Lung (tissue), 12 donors: ENCODE results near the gene PDE4C. TPM values are rescaled to one million over a fixed set of nuclear protein-coding genes. Genes with fewer than 3 reads are reported as not detected.

ENCODE experiments used
- ATAC-seq: fragments of 200-7000 bp; cut with Tn5 transposase; one replicate; pipeline ENCODE4 v1.9.1; 2020; ENCODE audit warnings: moderate number of reproducible peaks; ENCODE audit not compliant: insufficient read depth, low FRiP score
- DNase-seq, 3 donors: peaks; one replicate each; pipeline ENCODE4 v3.0.0-alpha.2; 2013 to 2017
- H3K27ac ChIP-seq, 2 donors: one replicate each; pipeline ENCODE4 v1.5.1; 2013; ENCODE audit warnings: mild to moderate bottlenecking in 2 of 2, moderate library complexity in 2 of 2, control low read depth in 1 of 2, inconsistent platforms in 1 of 2, low read depth in 1 of 2, low read length in 1 of 2
- H3K27me3 ChIP-seq, 3 donors: one replicate each; pipeline ENCODE4 v1.5.1; 2013; ENCODE audit warnings: low read length in 2 of 3; ENCODE audit not compliant: control insufficient read depth in 3 of 3, insufficient read depth in 3 of 3
- H3K36me3 ChIP-seq, 4 donors: one replicate each; pipeline ENCODE4 v1.5.1; 2013; ENCODE audit warnings: low read length in 4 of 4, mild to moderate bottlenecking in 1 of 4, moderate library complexity in 1 of 4; ENCODE audit not compliant: control insufficient read depth in 4 of 4, insufficient read depth in 4 of 4
- H3K4me1 ChIP-seq, 5 donors: one replicate each; pipeline ENCODE4 v1.5.1; 2013; ENCODE audit warnings: low read length in 5 of 5, mild to moderate bottlenecking in 2 of 5, moderate library complexity in 1 of 5; ENCODE audit not compliant: control insufficient read depth in 5 of 5, insufficient read depth in 5 of 5
- H3K4me3 ChIP-seq: one replicate; pipeline ENCODE4 v1.5.1; 2013; ENCODE audit warnings: mild to moderate bottlenecking, control low read depth, moderate library complexity
- H3K9ac ChIP-seq, 2 donors: one replicate each; pipeline ENCODE4 v1.5.1; 2013; ENCODE audit warnings: low read length in 2 of 2, control low read depth in 1 of 2; ENCODE audit not compliant: insufficient read depth in 1 of 2
- H3K9me3 ChIP-seq, 4 donors: one replicate each; pipeline ENCODE4 v1.5.1; 2013; ENCODE audit warnings: low read length in 3 of 4, mild to moderate bottlenecking in 1 of 4, moderate library complexity in 1 of 4; ENCODE audit not compliant: control insufficient read depth in 4 of 4, insufficient read depth in 3 of 4
- CTCF ChIP-seq: IDR thresholded peaks from 2 replicates; pipeline ENCODE4 v1.5.1; 2012; ENCODE audit warnings: mild to moderate bottlenecking; ENCODE audit errors: control extremely low read depth, extremely low read depth
- WGBS, 2 donors: extraction: QIAGEN DNeasy Blood & Tissue Kit; methylation state at CpG; one replicate each; pipeline ENCODE4 v1.1.7; 2013; 5-methylcytosine and 5-hydroxymethylcytosine counted together
- polyA plus RNA-seq, 2 donors: library from polyadenylated mRNA; stranded (reverse); fragments of 200-250 nt; gene quantifications; one replicate each; pipeline ENCODE4 v1.2.1, GENCODE V29; 2013
- total RNA-seq, 2 donors: library from RNA; depleted of rRNA in 1 of 2; stranded (reverse); fragments of >200 nt in 1 of 2; gene quantifications; one replicate each; pipeline ENCODE4 v1.2.1, GENCODE V29; 2014 to 2021
- donor health status: control.
- donor health status: control.
- donor health status: Bipolar disorder and iron deficiency.
- donor health status: healthy.
- donor health status: DM: yes; HTN: yes; CAD: no.

PDE4C gene
- total and polyA plus RNA-seq, 4 donors = 0.32 to 32.4 (median 4.2) TPM

- Histone ChIP-seq H3K27ac (no peak overlapping the region), H3K9me3 (peaks cover 0 to 3% (median 0%) of the 10 kb centered on the region in 4 donors), H3K27me3 (no peaks in the 10 kb centered on the region), H3K9ac (no peak overlapping the region), H3K4me3 (no peak overlapping the region), H3K4me1 (peaks cover 0 to 4% (median 0%) of the 10 kb centered on the region in 5 donors), H3K36me3 (no peaks in the 10 kb centered on the region)
- no peak for ATAC-seq
- 82 to 92% methylated on average over 5 of the region's 5 CpGs for WGBS, 2 donors
- no peak for TF ChIP-seq CTCF
- no peak for DNase-seq
Measured at GRCh38 chr19:18249834-18250233, 23.6 kb upstream of the PDE4C start.

- DNase-seq = no peak
- Histone ChIP-seq H3K9me3 (peaks cover 0 to 1% (median 0%) of the 10 kb centered on the region in 4 donors), H3K36me3 (no peaks in the 10 kb centered on the region), H3K9ac (no peak overlapping the region), H3K4me3 (no peak overlapping the region), H3K27ac (no peak overlapping the region), H3K27me3 (no peaks in the 10 kb centered on the region), H3K4me1 (peaks cover 0 to 4% (median 3%) of the 10 kb centered on the region in 5 donors)
- TF ChIP-seq CTCF = no peak
- ATAC-seq = no peak
- 71 to 76% methylated on average over 7 of the region's 7 CpGs for WGBS, 2 donors
Measured at GRCh38 chr19:18245297-18245696, 19.1 kb upstream of the PDE4C start.

- ATAC-seq (no peak), DNase-seq (no peak)
- Histone ChIP-seq H3K4me3 (no peak overlapping the region), H3K9me3 (peaks cover 0 to 3% (median 0%) of the 10 kb centered on the region in 4 donors), H3K4me1 (peaks cover 0 to 5% (median 0%) of the 10 kb centered on the region in 5 donors), H3K27me3 (peaks cover 0 to 5% (median 0%) of the 10 kb centered on the region in 3 donors), H3K36me3 (no peaks in the 10 kb centered on the region), H3K9ac (no peak overlapping the region), H3K27ac (no peak overlapping the region)
- WGBS, 2 donors = 37 to 39% methylated on average over 12 of the region's 12 CpGs
- TF ChIP-seq CTCF = no peak
Measured at GRCh38 chr19:18239303-18239702, 13.1 kb upstream of the PDE4C start.

- ATAC-seq (no peak), DNase-seq (no peak)
- no peak overlapping the region for H3K9ac ChIP-seq
- TF ChIP-seq CTCF = no peak
- H3K27ac ChIP-seq = no peak overlapping the region
- peaks cover 0 to 16% (median 0%) of the 10 kb centered on the region in 4 donors for H3K9me3 ChIP-seq
- no peak overlapping the region for H3K4me3 ChIP-seq
- H3K27me3 ChIP-seq = peaks cover 0 to 26% (median 4%) of the 10 kb centered on the region in 3 donors
- 41 to 47% methylated on average over 6 of the region's 6 CpGs for WGBS, 2 donors
- H3K4me1 ChIP-seq = peaks cover 0 to 1% (median 0%) of the 10 kb centered on the region in 5 donors
- no peaks in the 10 kb centered on the region for H3K36me3 ChIP-seq
Measured at GRCh38 chr19:18234194-18234593, 8.0 kb upstream of the PDE4C start.
